ENCODE results near the gene GOLGA6L7. TPM values are rescaled to one million over a fixed set of nuclear protein-coding genes. Genes with fewer than 3 reads are reported as not detected.
"Not testable (repeated sequence)": the region's sequence is repeated elsewhere in the genome, so short reads cannot be mapped to it uniquely, and the experiment has no call there.

The GOLGA6L7 gene
- total RNA-seq, 1 donor from 2014 or later = not detected

GRCh38 chr15:28849271-28849670 lies 827 bp upstream of the GOLGA6L7 start:
- not testable (repeated sequence) for H3K4me3 ChIP-seq (ENCODE audit: low read depth, low read length); FAIRE-seq; H3K27me3 ChIP-seq (ENCODE audit: control insufficient read depth, insufficient read depth, low read length); DNase-seq (ENCODE audit: low read depth); H3K36me3 ChIP-seq (ENCODE audit: control insufficient read depth, insufficient read depth, low read length)

- H3K27me3 ChIP-seq (ENCODE audit: control insufficient read depth, insufficient read depth, low read length); H3K36me3 ChIP-seq (ENCODE audit: control insufficient read depth, insufficient read depth, low read length); H3K4me3 ChIP-seq (ENCODE audit: low read depth, low read length); FAIRE-seq; DNase-seq (ENCODE audit: low read depth): not testable (repeated sequence)
Observed at GRCh38 chr15:28847959-28848358, 485 bp downstream of the GOLGA6L7 start.

GRCh38 chr15:28847247-28847646 lies 1.2 kb downstream of the GOLGA6L7 start:
- not testable (repeated sequence) for H3K4me3 ChIP-seq (ENCODE audit: low read depth, low read length); FAIRE-seq; H3K36me3 ChIP-seq (ENCODE audit: control insufficient read depth, insufficient read depth, low read length); H3K27me3 ChIP-seq (ENCODE audit: control insufficient read depth, insufficient read depth, low read length); DNase-seq (ENCODE audit: low read depth)

- not testable (repeated sequence) for H3K36me3 ChIP-seq (ENCODE audit: control insufficient read depth, insufficient read depth, low read length); H3K4me3 ChIP-seq (ENCODE audit: low read depth, low read length); DNase-seq (ENCODE audit: low read depth); FAIRE-seq; H3K27me3 ChIP-seq (ENCODE audit: control insufficient read depth, insufficient read depth, low read length)
Observed at GRCh38 chr15:28844147-28844546, 4.3 kb downstream of the GOLGA6L7 start.

GRCh38 chr15:28843520-28843919 lies 4.9 kb downstream of the GOLGA6L7 start:
- not testable (repeated sequence) for FAIRE-seq; DNase-seq (ENCODE audit: low read depth); H3K36me3 ChIP-seq (ENCODE audit: control insufficient read depth, insufficient read depth, low read length); H3K27me3 ChIP-seq (ENCODE audit: control insufficient read depth, insufficient read depth, low read length); H3K4me3 ChIP-seq (ENCODE audit: low read depth, low read length)

- not testable (repeated sequence) for FAIRE-seq
Observed at GRCh38 chr15:28842210-28842609, 6.2 kb downstream of the GOLGA6L7 start.

GRCh38 chr15:28840285-28840684 lies 8.2 kb downstream of the GOLGA6L7 start:
- not testable (repeated sequence) for H3K36me3 ChIP-seq (ENCODE audit: control insufficient read depth, insufficient read depth, low read length); FAIRE-seq

More at GRCh38 chr15:28842210-28842609, 6.2 kb downstream of the GOLGA6L7 start:
- H3K27me3 ChIP-seq (ENCODE audit: control insufficient read depth, insufficient read depth, low read length); H3K4me3 ChIP-seq (ENCODE audit: low read depth, low read length); DNase-seq (ENCODE audit: low read depth); H3K36me3 ChIP-seq (ENCODE audit: control insufficient read depth, insufficient read depth, low read length): not testable (repeated sequence)

GRCh38 chr15:28834957-28835585 lies 13.4 kb downstream of the GOLGA6L7 start:
- not testable (repeated sequence) for H3K4me3 ChIP-seq (ENCODE audit: low read depth, low read length); DNase-seq (ENCODE audit: low read depth); H3K36me3 ChIP-seq (ENCODE audit: control insufficient read depth, insufficient read depth, low read length); H3K27me3 ChIP-seq (ENCODE audit: control insufficient read depth, insufficient read depth, low read length); FAIRE-seq

More at GRCh38 chr15:28840285-28840684, 8.2 kb downstream of the GOLGA6L7 start:
- not testable (repeated sequence) for H3K27me3 ChIP-seq (ENCODE audit: control insufficient read depth, insufficient read depth, low read length); H3K4me3 ChIP-seq (ENCODE audit: low read depth, low read length); DNase-seq (ENCODE audit: low read depth)

GRCh38 chr15:28831897-28832587 lies 16.4 kb downstream of the GOLGA6L7 start:
- not testable (repeated sequence) for H3K36me3 ChIP-seq (ENCODE audit: control insufficient read depth, insufficient read depth, low read length); H3K27me3 ChIP-seq (ENCODE audit: control insufficient read depth, insufficient read depth, low read length); FAIRE-seq
- DNase-seq (ENCODE audit: low read depth) = peak; percentile 33
- H3K4me3 ChIP-seq (ENCODE audit: low read depth, low read length) = peak overlapping the region; percentile 18

- FAIRE-seq; H3K36me3 ChIP-seq (ENCODE audit: control insufficient read depth, insufficient read depth, low read length); H3K27me3 ChIP-seq (ENCODE audit: control insufficient read depth, insufficient read depth, low read length); DNase-seq (ENCODE audit: low read depth); H3K4me3 ChIP-seq (ENCODE audit: low read depth, low read length): not testable (repeated sequence)
Observed at GRCh38 chr15:28821420-28821819, 27.0 kb downstream of the GOLGA6L7 start.

GRCh38 chr15:28819930-28820295 lies 28.5 kb downstream of the GOLGA6L7 start:
- not testable (repeated sequence) for H3K27me3 ChIP-seq (ENCODE audit: control insufficient read depth, insufficient read depth, low read length); FAIRE-seq; DNase-seq (ENCODE audit: low read depth); H3K36me3 ChIP-seq (ENCODE audit: control insufficient read depth, insufficient read depth, low read length); H3K4me3 ChIP-seq (ENCODE audit: low read depth, low read length)

GRCh38 chr15:28819019-28819929 lies 29.2 kb downstream of the GOLGA6L7 start:
- not testable (repeated sequence) for H3K27me3 ChIP-seq (ENCODE audit: control insufficient read depth, insufficient read depth, low read length); H3K4me3 ChIP-seq (ENCODE audit: low read depth, low read length); H3K36me3 ChIP-seq (ENCODE audit: control insufficient read depth, insufficient read depth, low read length); FAIRE-seq
- peak; percentile 56 for DNase-seq (ENCODE audit: low read depth)

- H3K4me3 ChIP-seq (ENCODE audit: low read depth, low read length); H3K27me3 ChIP-seq (ENCODE audit: control insufficient read depth, insufficient read depth, low read length); FAIRE-seq; DNase-seq (ENCODE audit: low read depth); H3K36me3 ChIP-seq (ENCODE audit: control insufficient read depth, insufficient read depth, low read length): not testable (repeated sequence)
Observed at GRCh38 chr15:28818168-28818567, 30.3 kb downstream of the GOLGA6L7 start.

- not testable (repeated sequence) for DNase-seq (ENCODE audit: low read depth); H3K27me3 ChIP-seq (ENCODE audit: control insufficient read depth, insufficient read depth, low read length); H3K36me3 ChIP-seq (ENCODE audit: control insufficient read depth, insufficient read depth, low read length); H3K4me3 ChIP-seq (ENCODE audit: low read depth, low read length); FAIRE-seq
Observed at GRCh38 chr15:28814059-28814458, 34.4 kb downstream of the GOLGA6L7 start.
